Esophagus muscularis mucosa (tissue), 4 donors: Measurements from ENCODE around the gene CD79A.

Experiments
- CTCF ChIP-seq, 3 experiments: fragments of 200-600 bp in 2 of 3; fragments of 450-650 bp in 1 of 3; sonication (generic) in 2 of 3; IDR thresholded peaks; one replicate each; pipeline ENCODE4 v1.5.1; 2017 to 2019; ENCODE audit warnings: antibody characterized with exemption in 3 of 3, mild to moderate bottlenecking in 2 of 3, moderate library complexity in 1 of 3
- EP300 ChIP-seq: sonication (generic); formaldehyde crosslinking; IDR thresholded peaks from one replicate; pipeline ENCODE4 v1.6.1; 2017; ENCODE audit warnings: antibody characterized with exemption
- POLR2A ChIP-seq: fragments of 450-650 bp; IDR thresholded peaks from one replicate; pipeline ENCODE4 v1.6.1; 2017; ENCODE audit warnings: antibody characterized with exemption, moderate library complexity, mild to moderate bottlenecking, low read depth
- POLR2AphosphoS5 ChIP-seq, 2 donors: sonication (generic); formaldehyde crosslinking; IDR thresholded peaks; one replicate each; pipeline ENCODE4 v1.6.1; 2017; ENCODE audit warnings: antibody characterized with exemption in 2 of 2

DNA sequence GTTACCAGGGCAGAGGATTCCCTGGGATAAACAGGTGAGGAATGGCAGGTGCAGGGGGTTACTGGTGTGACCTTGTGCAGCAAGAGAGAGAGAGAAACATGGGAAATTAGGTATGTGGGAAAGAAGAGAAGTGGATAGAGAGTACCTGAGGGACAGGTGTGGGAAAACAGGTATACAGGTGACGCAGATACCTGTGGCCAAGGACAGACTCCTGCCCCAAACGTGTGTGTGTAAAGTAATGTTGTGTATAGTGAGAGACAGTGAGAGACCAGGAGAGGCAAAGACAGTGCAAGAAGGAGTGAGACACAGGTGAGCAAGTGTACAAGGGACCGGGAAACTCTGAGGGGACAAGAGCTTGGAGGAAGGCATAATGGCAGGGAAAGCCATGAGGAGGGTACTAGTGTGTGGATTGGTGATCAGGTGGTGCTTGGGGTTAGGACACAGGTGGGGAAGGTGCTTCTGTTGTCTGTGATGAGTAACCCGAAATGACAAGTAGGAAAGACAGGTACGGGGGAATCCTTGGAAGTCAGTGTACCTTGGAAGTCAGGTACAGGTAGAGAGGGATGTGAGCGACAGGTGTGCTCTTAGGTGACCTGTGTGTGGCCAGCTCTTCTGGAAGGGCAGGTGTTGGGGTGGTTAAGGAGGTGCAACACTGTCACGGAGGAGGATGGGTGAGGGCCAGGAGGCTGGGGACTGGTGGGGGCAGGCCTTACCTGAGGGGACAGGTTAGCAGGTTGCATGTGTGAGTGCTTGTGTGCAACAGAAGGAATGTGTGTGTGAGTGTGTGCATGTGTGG, 48.3 kb downstream of the CD79A start:
- TF ChIP-seq POLR2A (no peak), CTCF (IDR thresholded peaks at IDR 0.05) (no peak), EP300 (no peak), POLR2AphosphoS5 (IDR thresholded peaks at IDR 0.05) (no peak)
